GM21723 (cell line): ENCODE results near the gene CCL18.
"Not testable (repeated sequence)": the region's sequence is repeated elsewhere in the genome, so short reads cannot be mapped to it uniquely, and the experiment has no call there.

ENCODE experiments used
- ATAC-seq: cut with Tn5 transposase; IDR thresholded peaks from one replicate; pipeline ENCODE4 v1.9.1; 2021; ENCODE audit warnings: mild to moderate bottlenecking, moderate library complexity; ENCODE audit not compliant: unreplicated experiment

The CCL18 gene

GRCh38 chr17:36099004-36099403 lies 34.9 kb downstream of the CCL18 start:
- not testable (repeated sequence) for ATAC-seq

GRCh38 chr17:36103401-36103975 lies 39.4 kb downstream of the CCL18 start, which contains the start of gene CCL4:
Gene CCL4, plus strand, starts transcription at chr17:36103827. Its CDS starts 79 bp downstream, at chr17:36103906.
- peak; percentile 82 for ATAC-seq

- not testable (repeated sequence) for ATAC-seq
Observed at GRCh38 chr17:36104246-36104645, 40.2 kb downstream of the CCL18 start.

- ATAC-seq, result no peak
Observed at GRCh38 chr17:36104701-36105181, 40.7 kb downstream of the CCL18 start.

- ATAC-seq, result no peak
Observed at GRCh38 chr17:36105781-36106492, 41.9 kb downstream of the CCL18 start.

- no peak for ATAC-seq
Observed at GRCh38 chr17:36106493-36106835, 42.4 kb downstream of the CCL18 start.

- ATAC-seq, result no peak
Observed at GRCh38 chr17:36107660-36108059, 43.6 kb downstream of the CCL18 start.

- ATAC-seq, result not testable (repeated sequence)
Observed at GRCh38 chr17:36108265-36108664, 44.2 kb downstream of the CCL18 start.

- ATAC-seq, result no peak
Observed at GRCh38 chr17:36111068-36111490, 47.0 kb downstream of the CCL18 start.

GRCh38 chr17:36112572-36112971 lies 48.5 kb downstream of the CCL18 start:
- no peak for ATAC-seq

GRCh38 chr17:36113131-36113530 lies 49.1 kb downstream of the CCL18 start:
- ATAC-seq, result not testable (repeated sequence)

- not testable (repeated sequence) for ATAC-seq
Observed at GRCh38 chr17:36114971-36115648, 51.0 kb downstream of the CCL18 start.

- not testable (repeated sequence) for ATAC-seq
Observed at GRCh38 chr17:36115649-36115977, 51.5 kb downstream of the CCL18 start.

- no peak for ATAC-seq
Observed at GRCh38 chr17:36117505-36118382, 53.7 kb downstream of the CCL18 start.

- no peak for ATAC-seq
Observed at GRCh38 chr17:36118477-36119353, 54.6 kb downstream of the CCL18 start.

GRCh38 chr17:36120221-36120620 lies 56.1 kb downstream of the CCL18 start:
- ATAC-seq, result no peak

GRCh38 chr17:36121099-36121498 lies 57.0 kb downstream of the CCL18 start:
- ATAC-seq, result not testable (repeated sequence)
